Lower leg skin (tissue), 3 donors: ENCODE measurements around the gene MUC6.

Source experiments
- POLR2A ChIP-seq, 2 donors: fragments of 450-650 bp; IDR thresholded peaks; one replicate each; pipeline ENCODE4 v1.6.1; 2016 to 2017; ENCODE audit warnings: antibody characterized with exemption in 2 of 2, mild to moderate bottlenecking in 1 of 2, moderate library complexity in 1 of 2
- TF ChIP-seq, protein P1 (sequence below), 3 donors: fragments of 450-650 bp; IDR thresholded peaks; one replicate each; pipeline ENCODE4 v1.5.1; 2016; ENCODE audit warnings: antibody characterized with exemption in 3 of 3, mild to moderate bottlenecking in 3 of 3, moderate library complexity in 2 of 3

DNA sequence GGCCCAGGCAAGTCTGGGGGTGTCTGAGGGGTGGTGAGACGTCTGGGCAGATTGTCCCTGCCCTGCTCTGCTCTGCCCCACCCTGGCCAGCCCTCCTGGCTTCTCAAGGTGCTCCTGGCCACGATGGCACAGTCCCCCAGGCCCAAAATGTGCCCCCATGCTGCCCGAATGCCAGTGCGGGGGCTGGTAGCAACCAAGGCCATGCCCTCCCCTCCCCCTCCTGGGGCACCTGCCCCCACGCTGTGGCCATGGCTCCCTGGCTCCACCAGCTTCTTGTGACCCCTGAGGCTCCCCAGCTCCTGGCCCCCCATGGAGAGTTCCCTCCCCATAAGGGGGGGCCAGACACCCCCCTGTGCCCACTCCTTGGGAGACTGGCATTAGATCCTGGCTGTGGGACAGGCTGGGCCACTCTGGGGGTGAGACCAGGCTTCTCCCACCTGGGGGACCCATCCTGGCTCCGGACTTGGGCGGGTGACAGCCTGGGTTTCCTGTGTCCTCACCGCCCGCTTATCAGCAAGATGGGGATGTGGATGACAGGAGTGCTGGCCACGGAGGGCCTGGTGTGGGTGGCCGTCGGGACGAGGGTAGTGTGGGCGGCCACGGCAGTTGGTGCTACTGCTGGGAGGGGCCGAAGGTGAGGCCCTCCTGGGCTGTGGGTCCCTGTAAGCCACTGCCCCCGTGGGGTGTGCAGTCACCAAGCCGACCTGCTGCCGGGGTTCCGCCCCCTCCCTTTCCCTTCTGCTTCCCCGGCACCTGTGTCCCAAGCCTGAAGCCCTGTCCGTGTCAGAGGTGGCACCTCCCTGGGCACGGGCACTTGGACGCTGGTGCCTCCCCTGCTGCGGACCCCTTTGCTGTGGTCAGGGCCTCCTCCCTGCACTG, 15.9 kb upstream of the MUC6 start:
- TF ChIP-seq, protein P1, sequence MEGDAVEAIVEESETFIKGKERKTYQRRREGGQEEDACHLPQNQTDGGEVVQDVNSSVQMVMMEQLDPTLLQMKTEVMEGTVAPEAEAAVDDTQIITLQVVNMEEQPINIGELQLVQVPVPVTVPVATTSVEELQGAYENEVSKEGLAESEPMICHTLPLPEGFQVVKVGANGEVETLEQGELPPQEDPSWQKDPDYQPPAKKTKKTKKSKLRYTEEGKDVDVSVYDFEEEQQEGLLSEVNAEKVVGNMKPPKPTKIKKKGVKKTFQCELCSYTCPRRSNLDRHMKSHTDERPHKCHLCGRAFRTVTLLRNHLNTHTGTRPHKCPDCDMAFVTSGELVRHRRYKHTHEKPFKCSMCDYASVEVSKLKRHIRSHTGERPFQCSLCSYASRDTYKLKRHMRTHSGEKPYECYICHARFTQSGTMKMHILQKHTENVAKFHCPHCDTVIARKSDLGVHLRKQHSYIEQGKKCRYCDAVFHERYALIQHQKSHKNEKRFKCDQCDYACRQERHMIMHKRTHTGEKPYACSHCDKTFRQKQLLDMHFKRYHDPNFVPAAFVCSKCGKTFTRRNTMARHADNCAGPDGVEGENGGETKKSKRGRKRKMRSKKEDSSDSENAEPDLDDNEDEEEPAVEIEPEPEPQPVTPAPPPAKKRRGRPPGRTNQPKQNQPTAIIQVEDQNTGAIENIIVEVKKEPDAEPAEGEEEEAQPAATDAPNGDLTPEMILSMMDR (IDR thresholded peaks at IDR 0.05): no peak
- TF ChIP-seq POLR2A (IDR thresholded peaks at IDR 0.05): no peak
